Astrocyte of the hippocampus (primary cell): ENCODE measurements around the gene ABCA13.
A peak's percentile ranks its signal among the peaks of the same experiment; 100 is the strongest.
"Not testable (repeated sequence)": the region's sequence is repeated elsewhere in the genome, so short reads cannot be mapped to it uniquely, and the experiment has no call there.

Experiments used
- DNase-seq: peaks from one replicate; pipeline ENCODE4 v3.0.0; 2011; ENCODE audit warnings: low read depth, low spot score

The ABCA13 gene

DNA sequence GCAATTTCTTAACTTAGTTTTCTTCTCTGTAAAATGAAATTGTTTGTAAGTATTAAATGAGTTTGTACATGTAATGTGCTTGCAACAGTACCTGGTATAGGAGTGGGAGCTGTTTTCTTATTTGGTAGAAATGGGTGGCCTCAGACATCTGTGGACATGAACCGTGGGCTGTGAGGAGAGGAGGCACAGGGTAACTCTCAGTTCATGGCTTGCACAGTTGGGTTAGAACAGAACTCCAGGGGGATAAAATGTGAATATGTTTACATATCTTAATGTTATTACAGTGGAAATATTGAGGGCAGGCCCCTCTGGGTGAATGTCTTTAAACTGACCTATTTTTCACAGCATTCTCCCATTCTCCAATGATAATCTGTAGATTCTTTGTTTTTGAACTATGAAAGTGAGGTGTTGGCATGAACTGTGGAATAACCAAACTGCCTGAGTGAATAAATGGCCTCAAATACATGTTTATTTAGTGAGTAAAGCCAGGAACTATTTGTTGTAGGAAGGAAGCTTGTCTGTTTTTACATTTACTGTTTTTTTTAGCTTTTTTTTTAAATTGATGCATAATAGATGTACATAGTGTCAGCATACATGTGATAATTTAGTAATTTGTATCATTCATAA, 2.6 kb downstream of the ABCA13 start:
- peak; percentile 65 for DNase-seq

DNA sequence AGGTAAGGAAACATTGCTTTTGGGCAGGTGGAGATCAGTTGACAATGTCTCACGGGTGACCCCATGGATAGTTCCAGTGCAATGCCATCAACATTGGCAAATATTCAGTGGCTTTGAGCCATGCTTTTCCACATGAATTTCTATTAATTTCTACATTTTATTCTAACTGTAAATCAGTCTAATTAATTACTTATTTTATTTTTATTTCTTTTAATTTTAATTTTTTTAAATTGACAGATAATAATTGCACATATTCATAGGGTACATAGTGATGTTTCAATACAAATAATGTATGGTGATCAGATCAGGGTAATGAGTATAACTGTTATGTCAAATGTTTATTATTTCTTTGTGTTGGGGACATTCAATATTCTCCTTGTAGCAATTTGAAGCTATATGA, 3.8 kb downstream of the ABCA13 start:
- no peak for DNase-seq

DNA sequence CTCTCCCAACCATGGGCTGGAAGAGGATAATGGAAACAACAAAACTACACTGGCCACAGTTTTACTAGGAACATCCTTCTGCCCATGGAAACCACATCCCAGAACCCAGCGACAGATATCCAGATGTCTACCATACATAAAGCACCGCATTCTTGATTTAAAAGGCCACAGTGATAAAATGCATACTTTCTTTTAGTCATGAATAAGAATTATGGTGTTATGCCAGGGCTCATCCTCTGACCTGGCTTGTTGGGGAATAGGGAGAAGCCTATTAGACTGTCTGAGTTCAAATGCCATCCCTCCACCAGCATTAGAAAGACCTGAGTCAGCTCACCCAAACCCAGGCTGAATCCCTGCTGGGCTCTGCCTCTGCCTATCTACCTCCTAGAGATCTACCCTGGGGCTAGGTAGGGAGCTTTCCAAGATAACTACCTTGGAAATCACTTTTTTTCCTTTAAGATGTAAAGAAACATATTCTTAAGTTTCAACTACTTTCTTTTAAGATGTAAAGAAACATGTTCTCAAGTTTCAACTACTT, 5.2 kb downstream of the ABCA13 start:
- DNase-seq, result no peak

DNA sequence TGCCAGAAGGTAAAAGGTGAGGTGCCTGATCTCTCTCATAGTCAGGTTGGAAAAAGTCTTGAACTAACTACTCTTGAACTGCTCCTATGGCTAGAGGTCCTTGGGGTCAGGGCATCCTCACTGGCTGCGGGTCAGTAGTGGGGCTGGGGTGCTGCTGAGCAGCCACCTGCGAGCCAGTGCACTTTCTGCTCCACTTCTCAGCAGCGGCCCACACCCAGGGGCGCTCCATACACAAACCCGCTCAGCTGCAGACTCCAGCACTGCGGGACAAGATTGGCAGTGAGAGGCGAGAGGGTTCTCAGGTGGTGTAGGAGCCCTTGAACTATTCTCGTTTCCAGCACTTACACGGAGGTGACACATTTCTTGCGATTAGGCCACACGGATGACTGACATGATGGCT, 6.0 kb downstream of the ABCA13 start:
- no peak for DNase-seq

DNA sequence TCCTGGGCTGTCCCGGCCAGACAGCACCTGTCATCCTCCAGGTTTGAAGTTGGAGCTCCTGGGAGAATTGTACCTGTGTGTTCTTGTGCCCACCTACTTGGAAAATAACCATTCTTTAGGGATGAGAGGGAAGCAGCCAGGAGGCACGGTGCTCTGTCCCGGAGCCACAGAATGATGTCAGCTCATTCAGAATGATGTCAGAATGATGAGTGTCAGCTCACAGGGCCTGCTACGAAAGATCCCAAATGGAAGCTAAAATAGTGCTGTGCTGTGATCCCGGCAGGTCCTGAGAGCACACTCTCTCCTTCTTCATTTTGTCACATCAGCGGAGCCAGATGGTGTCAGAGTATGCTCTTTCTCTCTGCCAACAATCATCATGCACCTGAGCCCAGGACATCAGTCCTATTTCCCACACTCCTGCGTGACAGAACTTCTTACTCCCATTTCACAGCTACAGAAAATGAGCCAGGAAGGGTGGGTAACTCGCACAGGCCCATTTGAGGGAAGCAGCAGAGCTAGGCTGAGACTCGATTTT, 8.3 kb downstream of the ABCA13 start:
- no peak for DNase-seq

DNA sequence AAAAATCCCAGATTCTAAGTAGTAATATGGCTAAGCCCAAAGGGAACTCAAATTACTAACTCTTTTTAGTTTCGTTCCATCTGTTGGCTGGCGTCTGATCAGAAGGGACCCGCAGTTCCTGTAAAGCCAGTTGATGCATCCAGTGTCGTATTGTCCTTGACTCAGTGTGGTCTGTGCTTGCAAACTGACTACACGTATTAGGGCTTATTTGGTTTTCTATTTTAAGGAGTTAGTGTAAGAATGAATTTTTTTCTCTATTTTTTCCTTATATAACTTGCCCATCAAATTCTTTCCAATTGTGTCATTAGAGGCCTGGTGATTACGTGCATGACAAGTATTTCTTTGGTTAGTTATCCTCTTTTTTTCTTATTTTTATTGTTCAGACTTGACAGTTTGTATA, 9.7 kb downstream of the ABCA13 start:
- DNase-seq, result peak; percentile 28

DNA sequence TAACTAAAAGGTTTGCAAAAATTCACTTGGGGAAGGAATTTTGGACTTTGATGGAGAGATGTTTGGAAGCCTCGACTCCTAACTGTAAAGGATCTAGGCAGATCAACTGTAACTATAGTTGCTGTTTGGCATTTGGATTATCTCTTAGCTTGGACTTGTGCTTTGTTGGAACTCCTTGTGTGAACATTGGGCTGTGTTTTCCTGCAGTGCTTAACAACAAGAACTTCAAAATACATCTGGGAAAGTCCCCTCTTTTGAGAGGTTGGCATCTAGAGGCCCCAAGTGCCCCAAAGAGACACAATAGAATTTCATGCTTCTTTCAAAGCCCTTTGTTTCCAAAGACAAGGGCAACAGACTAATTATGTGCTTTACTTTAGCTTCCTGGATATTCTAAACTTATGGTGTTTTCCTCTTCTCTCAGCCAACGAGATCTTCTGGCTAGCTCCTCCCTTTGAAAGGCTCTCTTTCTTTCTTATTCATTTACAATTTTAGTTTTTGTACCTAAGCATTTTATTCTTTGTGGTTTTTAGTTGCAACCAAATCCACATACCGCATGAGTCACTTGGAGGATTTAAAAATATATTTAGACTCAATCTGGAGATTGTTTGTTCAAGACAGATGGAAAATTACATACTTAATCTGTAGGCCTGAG, 11.6 kb downstream of the ABCA13 start:
- DNase-seq, result peak; percentile 67

DNA sequence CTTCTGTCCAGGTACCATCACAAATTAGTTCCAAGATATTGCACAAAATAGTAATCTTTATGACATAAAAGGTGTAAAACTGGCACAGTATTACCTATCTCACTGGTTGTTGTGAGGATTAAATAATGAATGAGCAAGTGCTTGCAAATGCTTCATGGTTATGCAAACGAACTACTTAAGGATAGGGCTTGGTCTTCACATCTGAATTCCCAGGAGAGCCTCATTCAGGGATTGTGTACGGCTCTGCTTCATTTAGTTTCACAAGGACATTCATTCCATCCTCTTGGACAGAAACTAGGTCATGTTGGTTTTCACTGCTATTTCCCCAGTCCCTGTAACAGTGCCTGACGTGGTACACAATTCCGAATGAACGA, 12.1 kb downstream of the ABCA13 start:
- peak; percentile 70 for DNase-seq

DNA sequence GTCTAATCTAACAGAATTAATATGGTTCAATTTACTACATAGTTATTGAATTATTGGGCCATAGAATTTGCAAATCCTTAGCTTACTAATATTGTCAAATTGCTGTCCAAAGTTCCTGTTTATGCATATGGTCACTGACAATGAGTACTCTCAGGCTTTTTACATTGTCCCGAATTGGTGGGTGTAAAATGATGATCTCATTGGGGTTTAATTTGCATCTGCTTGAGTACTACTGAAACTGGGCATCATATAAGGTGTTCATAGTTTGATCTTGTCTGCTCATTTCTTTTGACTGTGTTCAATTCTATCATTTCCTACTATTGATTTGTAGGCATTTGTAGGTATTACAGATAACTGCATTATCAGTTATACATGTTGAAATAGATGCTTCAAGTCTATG, 12.7 kb downstream of the ABCA13 start:
- DNase-seq, result no peak

DNA sequence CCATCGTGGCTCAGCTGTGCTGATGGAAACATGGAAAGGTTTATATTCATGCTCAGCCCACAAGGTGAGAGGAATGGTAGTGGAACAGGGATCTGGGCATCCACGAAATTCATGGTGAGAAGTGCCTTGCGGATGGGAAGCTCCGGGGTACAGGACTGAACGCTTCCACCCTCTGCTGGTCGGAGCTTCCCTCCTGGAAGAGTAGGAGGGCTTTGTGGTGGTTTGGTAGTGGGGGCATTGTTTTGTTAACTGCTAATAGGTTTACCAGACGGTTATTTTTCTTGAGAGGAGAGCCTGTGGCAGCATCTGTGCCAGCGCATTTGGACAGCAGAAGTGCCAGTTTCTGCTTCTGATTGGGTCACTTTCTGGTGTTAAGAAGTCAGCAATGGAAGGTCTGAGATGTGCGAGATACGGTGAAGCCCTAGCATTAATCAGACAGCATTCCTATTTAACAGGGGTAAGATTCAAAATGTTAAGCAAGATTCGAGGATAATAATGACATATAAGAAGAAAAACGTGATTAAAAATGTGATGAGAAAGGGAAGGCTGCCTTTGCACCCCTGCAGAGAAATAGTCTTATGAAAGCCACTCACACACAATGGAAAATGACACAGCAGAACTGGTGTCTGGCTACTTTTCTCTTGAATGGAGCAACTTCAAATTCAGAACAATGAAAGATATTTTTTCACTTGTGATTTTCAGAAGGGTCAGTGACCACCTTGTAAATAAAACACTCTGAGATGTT, 17.7 kb downstream of the ABCA13 start:
- peak; percentile 53 for DNase-seq

DNA sequence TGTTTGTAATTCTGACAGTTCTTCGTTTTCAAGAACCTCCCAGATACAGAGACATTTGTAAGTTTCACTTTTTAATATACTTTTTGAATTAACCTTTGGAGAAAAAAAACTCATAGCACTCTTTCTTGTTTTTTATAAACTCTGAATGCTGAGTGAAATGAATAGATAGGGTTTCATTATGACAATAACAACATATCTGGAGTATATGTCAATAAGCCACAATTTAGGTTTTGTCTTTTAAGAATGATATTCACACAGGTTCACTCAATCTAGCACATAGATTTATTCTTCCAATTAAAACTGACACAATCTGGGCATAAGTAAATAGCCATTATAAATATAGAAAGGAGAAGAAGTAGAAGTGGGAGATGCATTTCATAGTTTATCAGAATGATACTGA, 21.7 kb downstream of the ABCA13 start:
- no peak for DNase-seq

DNA sequence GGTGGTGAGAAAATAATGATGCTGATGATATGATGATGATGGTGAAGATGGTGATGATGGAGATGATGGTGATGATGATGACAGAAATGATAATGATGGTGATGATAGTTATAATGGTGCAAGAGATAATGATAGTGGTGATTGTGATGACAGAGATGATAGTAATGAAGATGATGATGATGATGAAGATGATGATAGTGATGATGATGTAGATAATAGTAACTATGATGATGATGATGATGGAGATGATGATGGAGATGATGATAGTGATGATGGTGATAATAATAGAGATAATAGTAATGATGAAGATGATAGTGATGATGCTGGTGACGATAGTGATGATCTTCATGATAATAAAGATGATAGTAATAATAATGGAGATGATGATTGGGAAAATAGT, 22.2 kb downstream of the ABCA13 start:
- no peak for DNase-seq

DNA sequence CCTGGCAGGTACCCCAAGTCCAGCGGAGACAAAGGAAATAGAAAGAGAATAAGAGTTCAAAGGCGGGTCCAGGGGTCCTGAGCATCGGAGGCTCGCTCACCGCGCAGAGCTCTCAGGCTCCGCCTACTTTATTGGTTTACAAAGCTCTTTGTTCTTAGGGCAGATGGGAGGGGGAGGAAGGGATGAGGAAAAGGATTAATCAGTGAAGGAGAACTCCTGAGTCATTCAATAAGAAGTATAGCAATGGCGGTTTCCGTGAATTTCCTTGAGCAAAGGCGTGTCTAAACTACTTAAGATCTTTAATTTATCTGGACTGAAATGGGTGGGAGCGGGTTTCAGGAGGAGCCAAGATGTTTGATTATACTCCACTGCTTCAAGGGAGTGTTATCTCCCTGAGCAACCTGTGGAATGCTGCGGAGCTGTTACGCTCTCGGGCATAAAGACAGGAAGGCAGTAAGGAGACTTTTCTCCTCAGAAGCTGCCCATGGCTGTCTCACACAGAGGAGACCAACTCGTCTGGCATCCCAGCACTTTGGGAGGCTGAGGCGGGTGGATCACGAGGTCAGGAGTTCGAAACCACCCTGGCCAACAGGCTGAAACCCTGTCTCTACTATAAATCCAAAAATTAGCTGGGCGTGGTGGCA, 29.8 kb downstream of the ABCA13 start:
- peak; percentile 16 for DNase-seq

DNA sequence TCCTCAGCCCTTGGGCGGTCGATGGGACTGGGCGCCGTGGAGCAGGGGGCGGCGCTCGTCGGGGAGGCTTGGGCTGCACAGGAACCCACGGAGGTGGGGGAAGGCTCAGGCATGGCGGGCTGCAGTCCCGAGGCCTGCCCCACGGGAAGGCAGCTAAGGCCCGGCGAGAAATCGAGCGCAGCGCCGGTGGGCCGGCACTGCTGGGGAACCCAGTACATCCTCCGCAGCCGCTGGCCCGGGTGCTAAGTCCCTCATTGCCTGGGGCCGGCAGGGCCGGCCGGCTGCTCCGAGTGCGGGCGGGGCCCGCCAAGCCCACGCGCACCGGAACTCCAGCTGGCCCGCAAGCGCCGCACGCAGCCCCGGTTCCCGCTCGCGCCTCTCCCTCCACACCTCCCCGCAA, 31.7 kb downstream of the ABCA13 start:
- not testable (repeated sequence) for DNase-seq

DNA sequence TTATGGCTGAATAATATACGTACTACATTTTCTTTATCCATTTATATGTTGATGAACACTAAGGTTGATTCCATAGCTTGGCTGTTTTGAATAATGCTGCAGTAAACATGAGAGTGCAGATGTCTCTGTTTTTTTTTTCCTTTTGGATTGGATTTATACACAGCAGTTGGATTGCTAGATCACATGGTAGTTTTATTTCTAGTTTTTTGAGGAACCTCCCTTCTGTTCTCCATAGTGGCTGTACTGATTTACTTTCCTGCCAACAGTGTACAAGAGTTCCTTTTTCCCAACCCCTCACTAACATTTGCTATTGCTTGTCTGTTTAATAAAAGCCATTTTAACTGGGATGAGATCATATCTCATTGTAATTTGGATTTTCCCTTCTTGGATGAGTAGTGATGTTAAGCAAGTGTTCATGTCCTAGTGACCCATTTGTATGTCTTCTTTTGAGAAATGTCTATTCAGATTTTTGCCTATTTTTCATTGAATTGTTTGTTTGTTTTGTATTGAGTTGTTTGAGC, 36.0 kb downstream of the ABCA13 start:
- DNase-seq, result no peak

DNA sequence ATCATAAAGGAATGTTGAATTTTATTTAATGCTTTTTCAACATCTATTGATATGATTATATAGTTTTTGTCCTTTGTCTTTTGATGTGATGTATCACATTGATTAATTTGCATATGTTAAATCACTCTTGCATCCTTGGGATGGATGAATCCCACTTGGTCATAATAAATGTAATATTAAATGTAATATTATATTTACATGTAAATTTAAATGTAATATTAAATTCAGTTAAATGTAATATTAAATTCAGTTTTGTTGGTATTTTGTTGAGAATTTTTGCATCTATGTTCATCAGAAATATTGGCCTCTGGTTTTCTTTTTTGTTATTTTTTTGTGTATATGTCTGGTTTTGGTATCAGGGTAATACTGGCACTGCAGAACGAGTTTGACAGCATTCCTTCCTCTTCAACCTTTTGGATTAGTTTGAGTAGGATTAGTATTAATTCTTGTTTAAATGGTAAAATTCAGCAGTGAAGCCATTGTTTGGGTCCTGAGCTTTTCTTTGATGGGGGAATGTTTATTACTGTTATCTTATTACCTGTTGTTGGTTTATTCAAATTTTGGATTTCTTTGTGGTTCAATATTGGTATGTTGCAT, 37.8 kb downstream of the ABCA13 start:
- DNase-seq, result no peak

DNA sequence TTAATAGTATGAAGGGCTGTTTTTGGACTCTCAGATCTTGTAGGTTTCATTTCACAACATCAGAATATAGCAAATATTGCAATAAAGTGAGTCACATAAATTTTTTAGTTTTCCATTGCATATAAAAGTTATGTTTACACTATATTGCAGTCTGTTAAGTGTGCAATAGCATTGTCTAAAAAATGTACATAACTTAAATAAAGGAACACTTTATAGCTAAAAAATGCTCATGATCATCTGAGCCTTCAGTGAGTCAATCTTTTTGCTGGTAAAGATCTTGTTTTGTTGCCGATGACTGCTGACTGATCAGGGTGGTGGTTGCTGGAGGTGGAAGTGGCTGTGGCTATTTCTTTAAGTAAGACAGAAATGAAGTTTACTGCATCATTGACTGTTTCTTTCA, 42.0 kb downstream of the ABCA13 start:
- DNase-seq, result no peak

DNA sequence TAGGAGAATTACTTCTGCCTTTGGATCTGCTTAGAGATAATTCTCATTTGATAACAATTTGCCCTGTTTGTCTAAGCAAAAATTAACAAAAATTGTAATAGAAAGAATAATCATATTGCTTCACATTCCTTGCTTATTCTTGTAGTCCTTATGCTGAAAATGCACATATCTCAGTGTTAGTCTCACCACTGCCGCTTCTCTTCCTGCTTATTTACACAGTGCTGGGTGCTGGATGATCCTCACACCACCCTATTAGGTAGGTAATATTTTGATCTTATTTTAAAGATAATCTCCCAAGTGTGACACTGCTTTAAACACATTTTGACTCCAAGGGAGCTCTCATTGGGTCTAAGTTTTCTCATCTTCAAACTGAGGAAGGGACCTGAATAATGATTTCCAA, 46.0 kb downstream of the ABCA13 start:
- no peak for DNase-seq

DNA sequence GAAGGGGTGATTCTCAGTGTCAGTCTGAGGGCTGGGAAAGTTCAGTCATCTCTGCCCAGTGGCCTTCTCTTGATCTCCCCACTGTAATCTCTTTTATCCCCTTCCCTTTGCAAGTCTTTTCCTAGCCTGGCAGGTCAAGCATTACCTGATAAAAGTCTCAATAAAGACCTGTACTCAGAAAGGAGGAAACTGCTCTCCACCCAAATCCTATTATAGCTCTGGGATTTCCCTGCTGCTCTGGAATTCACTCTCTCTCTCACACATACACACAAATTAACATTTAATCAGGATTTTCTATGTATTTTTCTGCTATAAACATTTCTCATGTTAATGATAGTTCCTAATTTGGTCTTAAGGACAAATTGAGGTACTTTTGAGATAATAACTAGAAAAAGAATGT, 46.5 kb downstream of the ABCA13 start:
- no peak for DNase-seq

DNA sequence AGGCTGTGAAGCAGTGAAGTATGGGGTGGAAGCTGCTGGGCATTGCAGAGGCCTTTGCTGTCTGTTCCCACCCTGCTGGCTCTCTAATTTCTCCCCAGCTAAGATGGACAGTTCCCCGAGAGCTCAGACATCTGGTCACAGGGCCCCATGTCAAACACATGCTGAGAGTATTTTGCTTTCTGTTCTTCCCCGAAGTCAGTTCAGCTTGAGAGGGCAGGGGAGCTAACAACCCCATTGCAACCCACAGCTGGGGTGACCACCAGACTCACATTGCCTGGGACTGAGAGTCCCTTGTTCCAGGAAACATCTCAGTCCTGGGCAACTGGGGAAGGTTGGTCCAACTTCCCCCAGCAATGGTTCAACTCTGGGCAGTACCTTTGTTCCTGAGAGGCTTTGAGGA, 52.8 kb downstream of the ABCA13 start:
- no peak for DNase-seq

DNA sequence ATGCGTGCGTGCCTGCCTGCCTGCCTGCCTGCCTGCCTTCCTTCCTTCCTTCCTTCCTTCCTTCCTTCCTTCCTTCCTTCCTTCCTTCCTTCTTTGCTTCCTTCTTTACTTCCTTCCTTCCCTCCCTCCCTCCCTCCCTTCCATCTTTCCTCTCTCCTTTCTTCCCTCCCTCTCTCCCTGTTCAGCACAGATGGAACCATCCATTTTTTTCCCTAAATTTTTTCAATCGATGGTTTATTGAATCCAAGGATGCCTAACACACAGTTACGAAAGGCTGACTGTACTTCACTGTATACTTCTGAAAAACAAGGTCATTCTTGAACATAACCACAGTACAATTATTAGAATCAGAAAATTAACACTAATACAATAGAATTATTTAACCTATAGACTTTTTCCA, 53.8 kb downstream of the ABCA13 start:
- DNase-seq, result no peak
